Measurements from ENCODE around the gene KRTAP10-5. TPM values are rescaled to one million over a fixed set of nuclear protein-coding genes. Genes with fewer than 3 reads are reported as not detected.
"Not testable (repeated sequence)": the region's sequence is repeated elsewhere in the genome, so short reads cannot be mapped to it uniquely, and the experiment has no call there.

Gene KRTAP10-5
- total and polyA plus RNA-seq, 5 donors: not detected

GRCh38 chr21:44610157-44610843 is 29.9 kb upstream of the KRTAP10-5 start:
- H3K9me3 ChIP-seq (ENCODE audit: control insufficient read depth, low read length); H3K4me3 ChIP-seq (ENCODE audit: low read length); H3K27ac ChIP-seq (ENCODE audit: low read length); ATAC-seq; intact Hi-C loops (cut with DNase I); H3K27me3 ChIP-seq (ENCODE audit: control insufficient read depth, insufficient read depth); H3K4me1 ChIP-seq (ENCODE audit: control insufficient read depth, insufficient read depth, low read length): not testable (repeated sequence)
- 90% methylated on average over 7 of the region's 7 CpGs for WGBS
- peak in 1 of 3 donors; percentile 25 for DNase-seq

GRCh38 chr21:44609193-44609592 is 28.8 kb upstream of the KRTAP10-5 start:
- DNase-seq (no peak), ATAC-seq (no peak)
- no peaks in the 10 kb centered on the region for H3K27me3 ChIP-seq (ENCODE audit: control insufficient read depth, insufficient read depth)
- intact Hi-C loops (cut with DNase I): no loop called here
- H3K4me1 ChIP-seq (ENCODE audit: control insufficient read depth, insufficient read depth, low read length): no peaks in the 10 kb centered on the region
- H3K4me3 ChIP-seq (ENCODE audit: low read length): no peak overlapping the region
- no peak overlapping the region for H3K27ac ChIP-seq (ENCODE audit: low read length)
- no peaks in the 10 kb centered on the region for H3K9me3 ChIP-seq (ENCODE audit: control insufficient read depth, low read length)

GRCh38 chr21:44606495-44606894 is 26.1 kb upstream of the KRTAP10-5 start:
- Histone ChIP-seq H3K27me3 (ENCODE audit: control insufficient read depth, insufficient read depth) (no peaks in the 10 kb centered on the region), H3K4me3 (ENCODE audit: low read length) (no peak overlapping the region), H3K27ac (ENCODE audit: low read length) (no peak overlapping the region), H3K4me1 (ENCODE audit: control insufficient read depth, insufficient read depth, low read length) (no peaks in the 10 kb centered on the region), H3K9me3 (ENCODE audit: control insufficient read depth, low read length) (no peaks in the 10 kb centered on the region)
- DNase-seq: no peak
- WGBS: 75% methylated on average over 4 of the region's 4 CpGs
- intact Hi-C loops (cut with DNase I): no loop called here
- no peak for ATAC-seq

GRCh38 chr21:44603911-44604310 is 23.5 kb upstream of the KRTAP10-5 start:
- Histone ChIP-seq H3K4me1 (ENCODE audit: control insufficient read depth, insufficient read depth, low read length) (no peaks in the 10 kb centered on the region), H3K27ac (ENCODE audit: low read length) (no peak overlapping the region), H3K9me3 (ENCODE audit: control insufficient read depth, low read length) (no peaks in the 10 kb centered on the region), H3K4me3 (ENCODE audit: low read length) (no peak overlapping the region), H3K27me3 (ENCODE audit: control insufficient read depth, insufficient read depth) (no peaks in the 10 kb centered on the region)
- intact Hi-C loops (cut with DNase I): no loop called here
- WGBS: 83% methylated on average over 8 of the region's 8 CpGs
- ATAC-seq (no peak), DNase-seq (no peak)

- no peak overlapping the region for H3K4me3 ChIP-seq (ENCODE audit: low read length)
- intact Hi-C loops (cut with DNase I): no loop called here
- no peaks in the 10 kb centered on the region for H3K4me1 ChIP-seq (ENCODE audit: control insufficient read depth, insufficient read depth, low read length)
- DNase-seq (peak in 1 of 3 donors; percentile 37), ATAC-seq (peak in 1 of 2 donors; percentile 22)
- WGBS: 56% methylated on average over 17 of the region's 17 CpGs
- H3K27me3 ChIP-seq (ENCODE audit: control insufficient read depth, insufficient read depth): no peaks in the 10 kb centered on the region
- H3K27ac ChIP-seq (ENCODE audit: low read length): no peak overlapping the region
- no peaks in the 10 kb centered on the region for H3K9me3 ChIP-seq (ENCODE audit: control insufficient read depth, low read length)
Measured at GRCh38 chr21:44603109-44603875, 22.9 kb upstream of the KRTAP10-5 start.

- intact Hi-C loops (cut with DNase I): no loop called here
- no peaks in the 10 kb centered on the region for H3K9me3 ChIP-seq (ENCODE audit: control insufficient read depth, low read length)
- ATAC-seq (no peak), DNase-seq (no peak)
- no peaks in the 10 kb centered on the region for H3K4me1 ChIP-seq (ENCODE audit: control insufficient read depth, insufficient read depth, low read length)
- no peaks in the 10 kb centered on the region for H3K27me3 ChIP-seq (ENCODE audit: control insufficient read depth, insufficient read depth)
- no peak overlapping the region for H3K27ac ChIP-seq (ENCODE audit: low read length)
- WGBS: 79% methylated on average over 20 of the region's 21 CpGs
- H3K4me3 ChIP-seq (ENCODE audit: low read length): no peak overlapping the region
Measured at GRCh38 chr21:44602463-44602850, 22.1 kb upstream of the KRTAP10-5 start.

- peak in 1 of 3 donors; percentile 31 for DNase-seq
- WGBS: 76% methylated on average over 23 of the region's 23 CpGs
- no peaks in the 10 kb centered on the region for H3K27me3 ChIP-seq (ENCODE audit: control insufficient read depth, insufficient read depth)
Measured at GRCh38 chr21:44601596-44602462, 21.4 kb upstream of the KRTAP10-5 start.

GRCh38 chr21:44601091-44601490 is 20.7 kb upstream of the KRTAP10-5 start:
- intact Hi-C loops (cut with DNase I); H3K4me1 ChIP-seq (ENCODE audit: control insufficient read depth, insufficient read depth, low read length); H3K9me3 ChIP-seq (ENCODE audit: control insufficient read depth, low read length); H3K27me3 ChIP-seq (ENCODE audit: control insufficient read depth, insufficient read depth); H3K27ac ChIP-seq (ENCODE audit: low read length); ATAC-seq; H3K4me3 ChIP-seq (ENCODE audit: low read length): not testable (repeated sequence)
- WGBS: 66% methylated on average over 10 of the region's 10 CpGs
- peak in 1 of 3 donors; percentile 18 for DNase-seq

More at GRCh38 chr21:44601596-44602462, 21.4 kb upstream of the KRTAP10-5 start:
- Histone ChIP-seq H3K4me3 (ENCODE audit: low read length) (no peak overlapping the region), H3K27ac (ENCODE audit: low read length) (no peak overlapping the region), H3K9me3 (ENCODE audit: control insufficient read depth, low read length) (no peaks in the 10 kb centered on the region), H3K4me1 (ENCODE audit: control insufficient read depth, insufficient read depth, low read length) (no peaks in the 10 kb centered on the region)
- intact Hi-C loops (cut with DNase I): no loop called here
- no peak for ATAC-seq

GRCh38 chr21:44600118-44600978 is 19.9 kb upstream of the KRTAP10-5 start, which contains the start of gene KRTAP10-7:
Gene KRTAP10-7 (plus strand): TSS chr21:44600597. CDS start chr21:44600622, 25 bp downstream.
- not testable (repeated sequence) for ATAC-seq; H3K27me3 ChIP-seq (ENCODE audit: control insufficient read depth, insufficient read depth)

GRCh38 chr21:44599264-44600029 is 19.0 kb upstream of the KRTAP10-5 start:
- WGBS: 83% methylated on average over 8 of the region's 8 CpGs
- no peak for ATAC-seq
- no peaks in the 10 kb centered on the region for H3K27me3 ChIP-seq (ENCODE audit: control insufficient read depth, insufficient read depth)

More at GRCh38 chr21:44600118-44600978, 19.9 kb upstream of the KRTAP10-5 start, which contains the start of gene KRTAP10-7:
- intact Hi-C loops (cut with DNase I); H3K9me3 ChIP-seq (ENCODE audit: control insufficient read depth, low read length); DNase-seq; H3K27ac ChIP-seq (ENCODE audit: low read length); H3K4me1 ChIP-seq (ENCODE audit: control insufficient read depth, insufficient read depth, low read length); H3K4me3 ChIP-seq (ENCODE audit: low read length): not testable (repeated sequence)
- 69% methylated on average over 23 of the region's 23 CpGs for WGBS

More at GRCh38 chr21:44599264-44600029, 19.0 kb upstream of the KRTAP10-5 start:
- Histone ChIP-seq H3K4me3 (ENCODE audit: low read length) (no peak overlapping the region), H3K9me3 (ENCODE audit: control insufficient read depth, low read length) (no peaks in the 10 kb centered on the region), H3K4me1 (ENCODE audit: control insufficient read depth, insufficient read depth, low read length) (no peaks in the 10 kb centered on the region), H3K27ac (ENCODE audit: low read length) (no peak overlapping the region)
- no peak for DNase-seq
- intact Hi-C loops (cut with DNase I): no loop called here

Data from right cardiac atrium (tissue), 5 donors.